BJ (cell line): ENCODE measurements around the gene CEP57L1. TPM values are rescaled to one million over a fixed set of nuclear protein-coding genes. Genes with fewer than 3 reads are reported as not detected.

Experiments
- CTCF ChIA-PET: fragments of 350-600 bp; formaldehyde crosslinking; extraction: SDS; loops from one replicate; lab custom pipeline; 2021; ENCODE audit warnings: antibody characterized with exemption, inconsistent platforms; lab: Yijun Ruan, JAX
- POLR2A ChIA-PET: fragments of 300-600 bp; sonication (Branson Sonifier 250); formaldehyde crosslinking; extraction: SDS; loops from one replicate; lab custom pipeline; 2021; ENCODE audit warnings: antibody characterized with exemption; lab: Charles Lee
- DNase-seq: peaks from one replicate; pipeline ENCODE4 v3.0.0-alpha.2; 2011; ENCODE audit warnings: low read depth
- H3K27me3 ChIP-seq: 2 replicates; pipeline ENCODE4 v1.6.0; 2011; ENCODE audit warnings: low read length; ENCODE audit not compliant: control insufficient read depth, insufficient read depth
- H3K36me3 ChIP-seq: 2 replicates; pipeline ENCODE4 v1.5.1; 2011; ENCODE audit warnings: low read length; ENCODE audit not compliant: control insufficient read depth, insufficient read depth
- H3K4me3 ChIP-seq: 2 replicates; pipeline ENCODE4 v1.5.1; 2011; ENCODE audit warnings: low read depth, mild to moderate bottlenecking, control low read depth, low read length
- CTCF ChIP-seq: IDR thresholded peaks from 2 replicates; pipeline ENCODE4 v1.5.1; 2011; ENCODE audit warnings: low read depth, mild to moderate bottlenecking, control low read depth, inconsistent platforms, low read length, moderate library complexity; ENCODE audit not compliant: insufficient read depth
- polyA plus RNA-seq: library from polyadenylated mRNA; depleted of rRNA; stranded (reverse); fragments of >200 nt; gene quantifications from 2 replicates; pipeline ENCODE4 v1.2.3, GENCODE V29; 2011

Gene CEP57L1
- polyA plus RNA-seq, 1 experiment: 11.2 TPM

- no peaks in the 10 kb centered on the region for H3K36me3 ChIP-seq
- ChIA-PET POLR2A (interaction anchor here (0.5 to 1.1 kb wide), 6 partner anchors 19 to 1467 kb away, joined by 3 to 4 read pairs (median 3); partner anchors contain the start of genes PPIL6 and SMPD2), CTCF (interaction anchor here (0.6 to 2.2 kb wide), 6 partner anchors 9 to 1979 kb away, joined by 3 to 7 read pairs (median 3); no protein-coding TSS in a partner anchor)
- no peaks in the 10 kb centered on the region for H3K27me3 ChIP-seq
- no peak for TF ChIP-seq CTCF
- DNase-seq: peak; percentile 83
- peak within 1 kb of the TSS; percentile 84 for H3K4me3 ChIP-seq
These were observed 781 bp upstream of the CEP57L1 start, which contains the start of gene SESN1 for GRCh38 chr6:109094416-109095035. SESN1 (minus strand) TSS chr6:109094846; CDS start chr6:109094073, 773 bp downstream.

- no peak for TF ChIP-seq CTCF
- ChIA-PET CTCF (interaction anchor here (0.9 to 2.2 kb wide), 2 partner anchors 59 to 92 kb away, joined by 3 to 7 read pairs; no protein-coding TSS in a partner anchor), POLR2A (no interaction called here)
- Histone ChIP-seq H3K27me3 (no peaks in the 10 kb centered on the region), H3K36me3 (no peaks in the 10 kb centered on the region), H3K4me3 (peak overlapping the region; percentile 84)
- DNase-seq: no peak
These were observed 453 bp downstream of the CEP57L1 start for GRCh38 chr6:109095835-109096084.

- ChIA-PET POLR2A (no interaction called here), CTCF (interaction anchor here (2.2 kb wide), 1 partner anchor 92 kb away, joined by 7 read pairs; no protein-coding TSS in a partner anchor)
- TF ChIP-seq CTCF: no peak
- no peaks in the 10 kb centered on the region for H3K27me3 ChIP-seq
- no peaks in the 10 kb centered on the region for H3K36me3 ChIP-seq
- H3K4me3 ChIP-seq: peak overlapping the region; percentile 84
- DNase-seq: no peak
These were observed 901 bp downstream of the CEP57L1 start for GRCh38 chr6:109096208-109096607.

GRCh38 chr6:109097661-109098060 is 2.4 kb downstream of the CEP57L1 start:
- H3K4me3 ChIP-seq: no peak overlapping the region
- TF ChIP-seq CTCF: no peak
- CTCF ChIA-PET: no interaction called here
- H3K27me3 ChIP-seq: no peaks in the 10 kb centered on the region
- POLR2A ChIA-PET: no interaction called here
- no peaks in the 10 kb centered on the region for H3K36me3 ChIP-seq
- no peak for DNase-seq

- TF ChIP-seq CTCF: no peak
- ChIA-PET POLR2A (no interaction called here), CTCF (no interaction called here)
- H3K27me3 ChIP-seq: no peaks in the 10 kb centered on the region
- no peak overlapping the region for H3K4me3 ChIP-seq
- no peak for DNase-seq
- H3K36me3 ChIP-seq: no peaks in the 10 kb centered on the region
These were observed 7.5 kb downstream of the CEP57L1 start for GRCh38 chr6:109102762-109103161.
